ENCODE results near the gene MPND.
"Not testable (repeated sequence)": the region's sequence is repeated elsewhere in the genome, so short reads cannot be mapped to it uniquely, and the experiment has no call there.

MPND gene

GRCh38 chr19:4327252-4327876, 16.0 kb upstream of the MPND start:
- TF ChIP-seq CTCF (conservative IDR thresholded peaks at IDR 0.05; ENCODE audit: low read depth, low read length) = no peak
- H3K4me3 ChIP-seq (ENCODE audit: low read depth, low read length) = peak overlapping the region; percentile 47
- peak; percentile 78 for DNase-seq (ENCODE audit: low read depth)

DNA sequence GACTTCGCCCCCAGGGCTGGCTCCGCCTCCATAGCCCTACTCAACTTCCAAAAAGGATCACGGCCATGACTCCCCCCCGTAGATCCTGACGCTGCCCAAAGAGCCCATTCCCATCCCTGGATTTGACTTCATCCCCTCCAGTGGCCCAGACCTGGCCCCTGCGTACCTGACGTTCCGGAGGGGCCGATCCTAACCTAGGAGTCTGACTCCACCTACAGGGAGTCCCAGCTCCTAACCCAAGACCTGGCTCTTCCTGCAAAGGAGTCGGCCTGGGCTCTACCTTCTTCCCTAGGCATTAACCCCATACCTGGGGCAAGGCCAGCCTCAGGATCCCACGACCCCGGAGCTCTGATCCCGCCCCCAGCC, 15.5 kb upstream of the MPND start:
- H3K4me3 ChIP-seq (ENCODE audit: low read depth, low read length) = peak overlapping the region; percentile 47
- peak; percentile 5 for TF ChIP-seq CTCF (conservative IDR thresholded peaks at IDR 0.05; ENCODE audit: low read depth, low read length)
- DNase-seq (ENCODE audit: low read depth) = no peak

DNA sequence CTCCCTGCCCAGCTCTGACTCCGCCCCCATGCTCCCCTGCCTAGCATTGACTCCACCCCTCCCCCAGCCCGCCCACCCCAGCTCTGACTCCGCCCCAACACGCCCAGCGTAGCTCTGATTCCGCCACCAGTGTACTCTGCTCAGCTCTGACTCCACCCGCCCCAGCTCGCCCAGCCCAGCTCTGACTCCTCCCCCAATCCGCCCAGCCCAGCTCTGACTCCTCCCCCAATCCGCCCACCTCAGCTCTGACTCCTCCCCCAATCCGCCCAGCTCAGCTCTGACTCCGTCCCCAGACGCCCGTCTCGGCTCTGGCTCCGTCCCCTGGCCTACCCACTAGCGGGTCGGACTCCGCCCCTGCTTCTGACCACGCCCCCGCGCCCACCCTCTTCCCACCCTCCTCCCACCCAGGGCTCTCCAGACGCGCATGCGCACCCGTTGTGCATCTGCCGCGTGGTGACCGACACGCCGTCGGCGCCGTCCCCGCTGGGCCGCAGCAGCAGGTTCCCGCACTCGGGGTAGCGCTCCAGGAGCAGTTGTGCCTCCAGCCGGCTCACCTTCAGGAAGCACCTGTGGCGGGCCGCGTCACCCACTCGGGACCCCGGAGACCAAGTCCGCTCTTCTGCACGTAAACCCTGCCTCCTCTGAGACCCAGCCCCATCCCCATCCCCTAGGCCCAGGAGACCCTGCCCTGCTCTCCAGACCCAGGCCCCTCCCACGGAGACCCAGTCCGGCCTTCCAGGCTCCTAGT, 14.9 kb upstream of the MPND start:
- peak; percentile 98 for DNase-seq (ENCODE audit: low read depth)
- peak overlapping the region; percentile 66 for H3K4me3 ChIP-seq (ENCODE audit: low read depth, low read length)
- no peak for TF ChIP-seq CTCF (conservative IDR thresholded peaks at IDR 0.05; ENCODE audit: low read depth, low read length)

DNA sequence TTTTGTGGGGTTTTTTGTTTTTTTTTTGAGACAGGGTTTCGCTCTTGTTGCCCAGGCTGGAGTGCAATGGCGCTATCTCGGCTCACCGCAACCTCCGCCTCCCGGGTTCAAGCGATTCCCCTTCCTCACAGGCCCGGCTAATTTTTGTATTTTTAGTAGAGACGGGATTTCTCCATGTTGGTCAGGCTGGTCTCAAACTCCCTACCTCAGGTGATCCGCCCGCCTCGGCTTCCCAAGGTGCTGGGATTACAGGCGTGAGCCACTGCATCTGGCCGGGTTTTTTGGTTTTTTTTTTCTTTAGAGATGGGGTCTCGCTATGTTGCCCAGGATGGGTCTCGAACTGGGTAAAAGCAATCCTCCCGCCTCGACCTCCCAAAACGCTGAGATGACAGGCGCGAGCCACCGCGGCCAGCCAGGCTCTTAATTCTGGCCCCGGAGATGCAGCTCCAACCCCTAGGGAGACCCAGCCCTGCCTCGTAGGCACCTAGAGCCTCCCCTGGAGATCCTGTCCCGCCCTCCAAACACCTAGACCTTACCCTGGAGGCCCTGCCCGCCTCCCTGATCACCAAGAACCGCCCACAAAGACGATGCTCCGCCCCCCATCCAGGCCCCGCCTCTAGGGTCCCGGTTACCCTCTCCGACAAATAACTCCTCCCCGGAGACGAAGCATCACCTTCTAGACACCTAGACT, 14.2 kb upstream of the MPND start:
- peak overlapping the region; percentile 66 for H3K4me3 ChIP-seq (ENCODE audit: low read depth, low read length)
- DNase-seq (ENCODE audit: low read depth) = not testable (repeated sequence)

GRCh38 chr19:4329858-4330257, 13.5 kb upstream of the MPND start:
- no peak overlapping the region for H3K4me3 ChIP-seq (ENCODE audit: low read depth, low read length)
- no peak for TF ChIP-seq CTCF (conservative IDR thresholded peaks at IDR 0.05; ENCODE audit: low read depth, low read length)
- no peak for DNase-seq (ENCODE audit: low read depth)

GRCh38 chr19:4334929-4335570, 8.3 kb upstream of the MPND start:
- no peak for TF ChIP-seq CTCF (conservative IDR thresholded peaks at IDR 0.05; ENCODE audit: low read depth, low read length)
- no peak overlapping the region for H3K4me3 ChIP-seq (ENCODE audit: low read depth, low read length)

DNA sequence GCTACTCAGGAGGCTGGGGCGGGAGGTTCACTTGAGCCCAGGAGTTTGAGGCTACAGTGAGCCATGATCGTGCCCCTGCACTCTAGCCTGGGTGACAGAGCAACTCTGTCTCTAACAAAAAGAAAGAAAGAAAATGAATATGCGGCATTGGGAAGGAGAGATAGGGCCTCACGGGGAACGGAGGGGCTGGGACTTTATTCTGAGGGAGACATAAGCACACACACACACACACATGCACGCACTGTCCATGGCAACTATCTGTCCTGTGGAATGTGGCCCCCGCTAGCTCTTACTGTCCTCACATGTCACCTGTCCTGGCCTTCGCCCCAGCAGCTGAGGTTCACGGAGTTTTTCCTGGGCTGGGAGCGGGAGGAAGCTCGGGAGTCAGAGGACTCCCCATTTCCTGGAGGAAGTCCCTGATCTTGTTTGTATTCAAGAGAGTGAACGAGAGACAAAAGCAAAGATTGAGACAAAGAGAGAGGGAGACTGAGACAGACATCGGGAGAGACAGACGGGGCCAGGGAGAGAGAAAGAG, 5.4 kb upstream of the MPND start:
- peak; percentile 27 for DNase-seq (ENCODE audit: low read depth)
- peak overlapping the region; percentile 52 for H3K4me3 ChIP-seq (ENCODE audit: low read depth, low read length)
- TF ChIP-seq CTCF (conservative IDR thresholded peaks at IDR 0.05; ENCODE audit: low read depth, low read length) = no peak

More at GRCh38 chr19:4334929-4335570, 8.3 kb upstream of the MPND start:
- no peak for DNase-seq (ENCODE audit: low read depth)

Measured in choroid plexus epithelial cell (primary cell).